ENCODE data around the gene LSM14B.
"Not testable (repeated sequence)": the region's sequence is repeated elsewhere in the genome, so short reads cannot be mapped to it uniquely, and the experiment has no call there.

LSM14B gene

DNA sequence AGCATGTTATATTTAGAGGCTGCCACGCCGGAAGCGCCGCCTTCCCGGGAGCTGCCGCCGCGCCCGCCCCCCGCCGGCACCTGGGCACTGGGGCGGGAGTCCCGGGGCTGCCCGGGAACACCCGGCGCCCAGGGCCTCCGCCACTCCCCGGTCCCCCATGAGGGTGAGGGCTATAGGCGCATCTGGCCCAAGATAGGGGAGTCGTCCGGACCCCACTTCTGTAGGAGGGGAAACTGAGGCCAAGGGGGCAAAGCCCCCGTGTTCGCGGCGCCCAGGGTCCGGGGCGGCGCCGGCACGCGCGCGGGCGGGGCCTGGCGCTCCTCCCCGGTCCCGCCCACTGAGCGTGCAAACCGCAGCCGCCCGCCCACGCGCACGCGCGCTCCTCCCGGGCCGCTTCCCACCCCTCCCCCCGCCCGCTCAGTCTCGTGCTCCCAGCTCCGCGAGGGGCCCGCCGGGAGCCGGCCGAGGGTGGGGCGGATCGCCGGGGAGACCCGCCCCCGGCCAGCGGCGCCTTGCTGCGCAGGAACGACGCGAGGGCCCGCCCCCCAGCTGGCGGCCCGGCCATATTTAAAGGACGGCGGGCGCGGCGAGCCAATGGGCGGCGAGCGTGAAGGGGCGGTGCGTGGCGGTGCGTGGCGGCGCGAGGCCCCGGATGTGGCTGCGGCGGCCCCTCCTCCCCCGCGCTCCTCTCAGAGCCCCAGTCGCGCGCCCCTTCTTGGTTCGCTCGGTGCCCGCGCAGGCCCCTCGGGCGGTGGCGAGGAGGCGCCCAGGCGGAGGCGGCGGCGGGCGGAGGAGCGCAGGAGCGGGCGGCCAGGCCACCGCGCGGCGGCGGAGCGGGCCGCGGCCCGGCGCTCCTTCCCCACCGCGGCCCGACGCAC lies at the start of gene LSM14B:
TSS of gene LSM14B (plus strand) at position 700 of the 878 bp plus-strand sequence. CDS start 192 bp downstream, outside the sequence.
- Mint-ChIP-seq H3K4me3 (peak within 1 kb of the TSS; percentile 86), H3K4me1 (ENCODE audit: low read depth) (peaks cover 44% of the 10 kb centered on the region), H3K36me3 (ENCODE audit: low read depth) (peaks cover 20% of the 10 kb centered on the region), H3K27ac (peak within 1 kb of the TSS; percentile 92), H3K9me3 (no peaks in the 10 kb centered on the region), H3K27me3 (no peaks in the 10 kb centered on the region)

DNA sequence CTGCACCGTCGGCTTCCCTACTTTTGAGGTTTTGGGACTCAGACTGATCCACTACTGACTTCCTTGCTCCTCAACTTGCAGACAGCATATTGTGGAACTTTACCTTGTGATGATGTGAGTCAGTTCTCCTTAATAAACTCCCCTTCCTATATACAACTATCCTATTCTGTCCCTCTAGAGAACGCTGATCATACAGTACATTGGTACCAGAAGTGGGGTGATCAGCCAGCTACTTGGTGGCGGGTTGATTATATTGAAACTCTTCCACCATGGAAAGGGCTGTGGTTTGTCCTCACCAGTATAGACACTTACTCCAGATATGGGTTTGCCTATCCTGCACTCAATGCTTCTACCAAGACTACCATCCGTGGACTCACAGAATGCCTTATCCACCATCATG lies 49.0 kb upstream of the LSM14B start:
- Mint-ChIP-seq H3K27ac (no peak overlapping the region), H3K36me3 (ENCODE audit: low read depth) (peaks cover 15% of the 10 kb centered on the region), H3K27me3 (peaks cover 6% of the 10 kb centered on the region), H3K4me1 (ENCODE audit: low read depth) (peaks cover 2% of the 10 kb centered on the region), H3K4me3 (no peak overlapping the region), H3K9me3 (peaks cover 33% of the 10 kb centered on the region)

DNA sequence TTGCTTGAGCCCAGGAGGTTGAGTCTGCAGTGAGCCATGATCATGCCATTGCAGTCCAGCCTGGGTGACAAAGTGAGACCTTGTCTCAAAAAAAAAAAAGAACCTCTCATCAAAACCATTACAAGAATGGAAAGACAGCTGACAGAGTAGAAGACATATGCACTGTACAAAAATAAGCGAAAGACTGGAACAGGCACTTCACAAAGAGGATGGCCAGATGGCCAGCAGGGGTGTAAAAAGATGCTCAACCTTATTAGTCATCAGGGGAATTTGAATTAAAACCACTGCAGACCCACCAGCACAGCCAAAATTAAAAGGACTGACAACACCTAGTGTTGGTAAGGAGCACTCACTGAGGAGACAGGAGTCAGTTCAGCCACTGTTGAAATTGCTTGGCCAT lies 43.1 kb upstream of the LSM14B start:
- Mint-ChIP-seq H3K27me3 (peaks cover 4% of the 10 kb centered on the region), H3K27ac (no peak overlapping the region), H3K36me3 (ENCODE audit: low read depth) (peaks cover 14% of the 10 kb centered on the region), H3K4me3 (no peak overlapping the region), H3K4me1 (ENCODE audit: low read depth) (no peaks in the 10 kb centered on the region), H3K9me3 (peaks cover 26% of the 10 kb centered on the region)

DNA sequence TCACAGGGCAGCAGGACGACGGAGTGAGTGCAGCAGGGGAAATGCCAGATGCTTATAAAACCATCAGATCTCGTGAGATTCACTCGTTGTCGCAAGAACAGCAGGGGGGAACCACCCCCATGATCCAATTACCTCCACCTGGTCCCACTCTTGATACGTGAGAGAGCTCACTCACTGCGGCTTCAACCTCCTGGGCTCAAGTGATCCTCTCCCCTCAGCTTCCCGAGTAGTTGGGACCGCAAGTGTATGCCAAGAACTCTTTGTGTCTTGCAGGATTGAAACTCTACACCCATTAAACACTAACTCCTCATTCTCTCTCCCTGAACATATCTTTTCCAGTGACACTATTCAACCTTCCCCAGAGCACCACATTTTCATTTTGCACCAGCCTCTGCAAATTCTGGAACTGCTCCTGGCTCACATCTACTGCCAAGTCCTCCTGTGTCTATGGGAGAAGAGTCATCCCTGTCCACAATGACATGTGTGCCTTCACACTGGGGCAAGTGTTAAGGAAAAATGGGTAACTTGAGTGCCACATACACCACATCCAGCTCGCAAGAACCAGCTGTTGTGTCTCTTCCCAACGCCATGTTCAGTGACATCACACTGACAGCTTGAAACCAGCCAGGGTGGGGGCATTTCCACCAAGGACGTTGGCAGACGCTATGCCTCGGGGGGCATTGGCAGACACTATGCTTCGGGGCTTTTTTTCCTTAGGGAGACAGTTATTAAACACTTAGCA lies 41.9 kb upstream of the LSM14B start:
- Mint-ChIP-seq H3K27me3 (peaks cover 10% of the 10 kb centered on the region), H3K4me3 (no peak overlapping the region), H3K36me3 (ENCODE audit: low read depth) (peaks cover 8% of the 10 kb centered on the region), H3K4me1 (ENCODE audit: low read depth) (no peaks in the 10 kb centered on the region), H3K27ac (no peak overlapping the region), H3K9me3 (peaks cover 19% of the 10 kb centered on the region)

DNA sequence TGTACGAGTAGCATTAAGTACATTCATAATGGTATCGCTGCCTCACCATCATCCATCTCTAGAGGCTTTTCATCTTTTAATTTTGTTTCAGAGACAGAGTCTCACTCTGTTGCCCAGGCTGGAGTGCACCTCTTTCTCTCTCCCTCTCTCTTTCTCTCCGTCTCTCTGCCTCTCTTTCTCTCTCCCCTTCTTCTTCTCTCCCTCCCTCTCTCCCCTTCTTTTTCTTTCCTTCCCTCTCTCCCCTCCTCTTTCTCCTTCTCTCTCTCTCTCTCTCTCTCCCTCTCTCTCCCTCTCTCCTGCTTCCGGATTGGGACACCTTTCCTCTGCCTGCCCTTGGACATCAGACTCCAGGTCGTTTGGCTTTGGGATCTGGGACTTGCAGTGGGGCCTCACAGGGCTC lies 39.0 kb upstream of the LSM14B start:
- peaks cover 10% of the 10 kb centered on the region for H3K27me3 Mint-ChIP-seq
- H3K9me3 Mint-ChIP-seq, result peaks cover 7% of the 10 kb centered on the region
- H3K36me3 Mint-ChIP-seq (ENCODE audit: low read depth), result peaks cover 4% of the 10 kb centered on the region
- no peaks in the 10 kb centered on the region for H3K4me1 Mint-ChIP-seq (ENCODE audit: low read depth)
- no peak overlapping the region for H3K27ac Mint-ChIP-seq
- no peak overlapping the region for H3K4me3 Mint-ChIP-seq

DNA sequence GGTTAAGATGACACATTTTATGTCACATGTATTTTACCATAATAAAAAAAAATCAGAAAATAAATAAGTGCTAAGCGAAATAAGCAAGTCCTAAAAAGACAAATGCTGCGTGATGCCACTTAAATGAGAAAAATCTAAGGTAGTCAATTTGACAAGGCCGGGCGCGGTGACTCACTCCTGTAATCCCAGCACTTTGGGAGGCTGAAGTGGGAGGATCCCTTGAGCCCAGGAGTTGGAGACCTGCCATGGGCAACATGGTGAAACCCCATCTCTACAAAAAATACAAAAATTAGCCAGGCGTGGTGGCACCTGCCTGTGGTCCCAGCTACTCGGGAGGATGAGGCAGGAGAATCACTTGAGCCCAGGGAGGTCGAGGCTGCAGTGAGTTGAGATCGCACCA lies 38.1 kb upstream of the LSM14B start:
- not testable (repeated sequence) for H3K27ac Mint-ChIP-seq; H3K9me3 Mint-ChIP-seq; H3K36me3 Mint-ChIP-seq (ENCODE audit: low read depth); H3K4me1 Mint-ChIP-seq (ENCODE audit: low read depth); H3K27me3 Mint-ChIP-seq; H3K4me3 Mint-ChIP-seq

DNA sequence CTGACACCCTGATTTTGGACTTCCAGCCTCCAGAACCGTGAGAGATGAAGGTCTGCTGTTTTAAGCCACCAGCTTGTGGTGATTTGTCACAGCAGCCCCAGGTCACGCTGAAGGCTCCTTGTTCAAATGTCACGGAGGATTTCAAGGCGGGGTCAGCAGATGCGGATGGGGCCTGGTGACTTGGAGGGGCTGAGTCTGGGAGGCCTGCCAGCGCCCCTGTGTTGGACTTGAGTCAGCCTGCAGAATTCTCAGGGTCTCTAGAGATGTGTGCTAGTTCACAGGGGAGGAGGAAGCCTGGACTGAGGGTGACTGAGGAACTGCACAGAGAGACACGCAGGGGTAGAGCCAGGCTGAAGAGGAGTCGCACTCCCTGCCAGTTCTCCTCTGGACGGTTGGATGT lies 37.1 kb upstream of the LSM14B start:
- Mint-ChIP-seq H3K27ac (no peak overlapping the region), H3K9me3 (no peaks in the 10 kb centered on the region), H3K4me1 (ENCODE audit: low read depth) (no peaks in the 10 kb centered on the region), H3K36me3 (ENCODE audit: low read depth) (no peaks in the 10 kb centered on the region), H3K4me3 (no peak overlapping the region), H3K27me3 (peaks cover 10% of the 10 kb centered on the region)

DNA sequence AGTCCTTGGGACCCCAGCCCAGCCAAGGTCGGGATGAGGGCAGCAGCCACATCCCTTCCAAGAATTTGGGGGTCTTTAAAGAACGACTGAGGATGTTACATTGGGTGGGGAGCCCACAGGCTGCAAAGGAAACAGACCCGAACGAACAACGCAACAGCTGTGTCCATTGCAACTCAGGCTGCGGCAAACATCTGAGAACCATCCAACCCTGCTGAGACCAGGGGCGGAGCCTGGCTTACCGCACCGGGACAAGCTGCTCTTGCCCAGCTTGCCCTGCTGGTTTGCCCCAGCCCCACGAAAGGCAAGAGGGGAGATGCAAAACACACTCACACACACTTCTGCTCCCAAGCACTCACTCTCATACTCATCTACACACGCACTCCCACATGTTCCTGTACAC lies 35.0 kb upstream of the LSM14B start:
- Mint-ChIP-seq H3K36me3 (ENCODE audit: low read depth) (peaks cover 3% of the 10 kb centered on the region), H3K27me3 (peaks cover 13% of the 10 kb centered on the region), H3K9me3 (peaks cover 6% of the 10 kb centered on the region), H3K4me1 (ENCODE audit: low read depth) (no peaks in the 10 kb centered on the region), H3K27ac (no peak overlapping the region), H3K4me3 (no peak overlapping the region)

DNA sequence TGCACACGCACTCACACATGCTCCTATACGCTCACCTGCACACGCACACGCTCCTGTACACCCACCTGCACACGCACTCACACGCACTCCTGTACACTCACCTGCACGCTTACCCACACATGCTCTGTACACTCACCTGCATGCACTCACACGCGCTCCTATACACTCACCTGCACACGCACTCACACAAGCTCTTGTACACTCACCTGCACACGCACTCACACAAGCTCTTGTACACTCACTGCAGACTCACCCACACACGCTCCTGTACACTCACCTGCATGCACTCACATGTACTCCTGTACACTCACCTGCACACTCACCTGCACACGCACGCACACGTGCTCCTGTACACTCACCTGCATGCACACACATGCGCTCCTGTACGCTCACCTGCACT lies 34.6 kb upstream of the LSM14B start:
- Mint-ChIP-seq H3K27ac (no peak overlapping the region), H3K36me3 (ENCODE audit: low read depth) (peaks cover 3% of the 10 kb centered on the region), H3K9me3 (peaks cover 8% of the 10 kb centered on the region), H3K27me3 (peaks cover 14% of the 10 kb centered on the region), H3K4me3 (no peak overlapping the region), H3K4me1 (ENCODE audit: low read depth) (no peaks in the 10 kb centered on the region)

DNA sequence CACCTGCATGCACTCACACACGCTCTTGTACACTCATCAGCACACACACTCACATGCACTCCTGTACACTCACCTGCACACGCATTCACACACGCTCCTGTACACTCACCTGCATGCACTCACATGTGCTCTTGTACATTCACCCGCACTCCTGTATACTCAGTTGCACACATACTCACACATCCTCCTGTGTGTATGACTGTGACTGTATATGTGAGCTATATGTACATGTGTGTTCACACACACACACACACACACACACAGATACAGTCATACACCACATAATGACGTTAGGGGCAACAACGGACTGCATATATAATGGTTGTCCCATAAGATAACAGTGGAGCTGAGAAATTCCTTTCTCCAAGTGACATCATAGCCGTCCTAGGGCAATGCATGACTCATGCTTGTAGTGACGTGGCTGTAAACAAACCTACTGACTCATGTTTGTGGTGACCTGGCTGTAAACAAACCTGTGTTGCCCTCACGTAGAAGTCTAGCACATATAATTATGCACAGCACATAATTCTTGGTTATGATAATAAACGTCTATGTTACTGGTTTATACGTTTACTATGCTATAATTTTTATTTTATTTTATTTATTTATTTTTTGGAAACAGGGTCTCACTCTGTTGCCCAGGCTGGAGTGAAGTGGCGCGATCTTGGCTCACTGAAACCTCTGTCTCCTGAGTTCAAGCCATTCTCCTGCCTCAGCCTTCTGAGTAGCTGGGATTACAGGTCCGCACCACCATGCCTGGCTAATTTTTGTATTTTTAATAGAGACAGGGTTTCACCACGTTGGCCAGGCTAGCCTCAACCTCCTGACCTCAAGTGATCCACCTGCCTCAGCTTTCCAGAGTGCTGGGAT lies 33.8 kb upstream of the LSM14B start:
- peaks cover 10% of the 10 kb centered on the region for H3K27me3 Mint-ChIP-seq
- H3K36me3 Mint-ChIP-seq (ENCODE audit: low read depth), result peaks cover 3% of the 10 kb centered on the region
- no peak overlapping the region for H3K4me3 Mint-ChIP-seq
- H3K9me3 Mint-ChIP-seq, result peaks cover 9% of the 10 kb centered on the region
- no peak overlapping the region for H3K27ac Mint-ChIP-seq
- no peaks in the 10 kb centered on the region for H3K4me1 Mint-ChIP-seq (ENCODE audit: low read depth)

DNA sequence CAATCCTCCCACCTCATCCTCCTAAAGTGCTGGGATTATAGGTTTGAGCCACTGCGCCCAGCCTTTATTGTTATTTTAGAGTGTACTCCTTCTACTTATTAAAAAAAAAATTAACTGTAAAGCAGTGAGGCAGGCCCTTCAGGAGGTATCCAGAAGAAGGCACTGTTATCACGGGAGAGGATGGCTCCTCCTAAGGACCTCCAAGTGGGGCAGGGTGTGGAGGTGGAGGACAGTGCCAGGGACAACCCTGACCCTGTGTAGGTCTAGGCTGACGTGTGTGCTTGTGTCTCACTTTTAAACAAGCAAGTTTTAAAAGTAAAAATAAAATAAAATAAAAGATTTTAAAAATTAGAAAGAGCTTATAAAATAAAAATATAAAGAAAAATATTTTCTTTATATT lies 32.9 kb upstream of the LSM14B start:
- Mint-ChIP-seq H3K9me3 (peaks cover 9% of the 10 kb centered on the region), H3K27me3 (peaks cover 10% of the 10 kb centered on the region), H3K4me1 (ENCODE audit: low read depth) (no peaks in the 10 kb centered on the region), H3K36me3 (ENCODE audit: low read depth) (peaks cover 3% of the 10 kb centered on the region), H3K27ac (no peak overlapping the region), H3K4me3 (no peak overlapping the region)

DNA sequence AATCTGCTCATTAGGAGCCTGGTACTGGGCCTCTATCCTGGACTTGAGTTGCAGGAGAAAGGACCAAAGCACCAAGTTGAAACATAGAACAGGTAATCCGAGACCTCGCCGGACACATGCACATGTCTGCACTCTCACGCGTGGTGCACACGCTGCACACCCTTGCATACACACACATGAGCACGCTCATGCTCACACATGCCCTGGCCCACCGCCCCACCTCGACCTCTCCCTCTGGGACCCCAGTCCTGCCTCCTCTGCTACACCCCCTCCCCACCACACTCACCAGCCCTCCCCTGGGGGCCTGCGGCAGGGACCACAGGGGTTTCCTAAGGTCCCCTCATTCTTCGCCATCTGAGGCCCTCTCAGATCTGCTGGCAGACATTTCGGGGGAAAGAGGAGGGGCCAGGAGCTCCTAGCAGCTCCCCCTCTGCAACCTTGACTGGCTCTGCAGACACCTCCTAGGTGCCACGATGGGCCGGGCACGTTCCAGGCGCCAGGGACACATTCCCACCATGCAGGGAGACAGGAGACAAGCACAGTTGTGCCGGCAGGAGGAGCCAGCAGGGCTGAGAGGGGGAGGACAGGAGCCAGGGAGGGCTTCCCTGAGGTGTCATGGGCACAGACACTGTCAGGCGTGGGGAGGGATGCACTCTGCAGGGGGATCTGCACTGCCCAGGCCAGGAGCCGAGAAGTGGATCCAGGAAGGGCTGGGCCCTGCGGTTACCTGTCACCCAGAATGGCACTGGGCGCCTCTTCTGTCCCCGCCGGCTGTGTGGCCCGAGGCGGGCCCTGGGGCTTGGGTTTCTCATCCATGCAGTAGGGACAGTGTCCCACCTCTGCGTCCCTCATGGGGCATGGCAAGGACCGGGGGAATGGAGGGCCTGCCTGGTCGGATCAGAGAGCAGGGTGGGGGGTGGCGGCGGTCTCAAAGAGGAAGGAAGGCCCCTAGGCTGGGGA lies 25.6 kb upstream of the LSM14B start:
- peaks cover 14% of the 10 kb centered on the region for H3K36me3 Mint-ChIP-seq (ENCODE audit: low read depth)
- H3K27me3 Mint-ChIP-seq, result peaks cover 9% of the 10 kb centered on the region
- peaks cover 14% of the 10 kb centered on the region for H3K9me3 Mint-ChIP-seq
- H3K27ac Mint-ChIP-seq, result no peak overlapping the region
- no peak overlapping the region for H3K4me3 Mint-ChIP-seq
- H3K4me1 Mint-ChIP-seq (ENCODE audit: low read depth), result no peaks in the 10 kb centered on the region

DNA sequence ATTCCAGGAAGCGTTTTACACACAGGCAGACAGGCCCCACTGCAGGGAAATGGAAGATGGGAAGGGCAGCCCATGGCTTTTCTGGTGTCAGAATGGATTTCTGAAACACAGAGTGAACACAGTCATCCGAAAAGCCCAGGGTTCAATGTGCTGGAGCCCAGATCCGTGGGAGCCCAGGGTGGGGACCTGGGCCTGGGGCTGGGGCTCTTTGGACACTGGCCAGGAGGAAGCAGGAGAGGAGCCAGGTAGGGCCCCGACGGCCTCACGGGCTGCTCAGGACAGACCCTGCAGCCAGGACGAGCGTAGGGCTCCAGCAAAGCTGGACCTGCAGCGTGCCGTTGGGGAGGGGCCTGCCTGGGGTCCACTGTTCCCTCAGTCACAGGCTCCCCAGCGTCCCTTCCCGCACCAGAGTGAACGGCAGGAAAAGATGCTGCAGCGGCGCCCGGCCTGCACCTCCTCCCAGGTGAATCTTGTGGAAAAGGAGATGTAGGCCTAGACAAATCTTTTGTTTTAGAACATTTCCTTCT lies 24.3 kb upstream of the LSM14B start:
- peaks cover 11% of the 10 kb centered on the region for H3K36me3 Mint-ChIP-seq (ENCODE audit: low read depth)
- no peaks in the 10 kb centered on the region for H3K4me1 Mint-ChIP-seq (ENCODE audit: low read depth)
- peaks cover 6% of the 10 kb centered on the region for H3K9me3 Mint-ChIP-seq
- H3K27ac Mint-ChIP-seq, result no peak overlapping the region
- H3K27me3 Mint-ChIP-seq, result peaks cover 8% of the 10 kb centered on the region
- no peak overlapping the region for H3K4me3 Mint-ChIP-seq

DNA sequence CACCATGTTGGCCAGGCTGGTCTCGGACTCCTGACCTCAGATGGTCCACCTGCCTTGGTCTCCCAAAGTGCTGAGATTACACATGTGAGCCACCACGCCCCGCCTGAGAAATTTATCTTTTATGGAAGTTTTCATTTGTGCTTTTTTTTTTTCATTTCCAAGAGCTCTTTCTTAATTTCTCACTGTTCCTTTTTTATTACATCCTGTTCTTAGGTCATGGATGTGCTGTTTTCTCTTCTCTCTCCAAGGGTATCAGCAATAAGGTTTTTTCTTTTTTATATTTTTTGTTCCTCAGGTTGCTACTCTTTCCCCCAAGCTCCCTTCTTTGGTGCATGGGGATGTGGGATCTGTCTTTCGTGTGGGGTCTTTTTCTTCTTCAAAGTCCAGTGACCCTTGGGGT lies 21.2 kb upstream of the LSM14B start:
- peaks cover 21% of the 10 kb centered on the region for H3K9me3 Mint-ChIP-seq
- peaks cover 21% of the 10 kb centered on the region for H3K36me3 Mint-ChIP-seq (ENCODE audit: low read depth)
- H3K4me3 Mint-ChIP-seq, result no peak overlapping the region
- no peak overlapping the region for H3K27ac Mint-ChIP-seq
- H3K4me1 Mint-ChIP-seq (ENCODE audit: low read depth), result no peaks in the 10 kb centered on the region
- peaks cover 8% of the 10 kb centered on the region for H3K27me3 Mint-ChIP-seq
